ENCODE measurements around the gene EXOC5. TPM values are rescaled to one million over a fixed set of nuclear protein-coding genes. Genes with fewer than 3 reads are reported as not detected.
A peak's percentile ranks its signal among the peaks of the same experiment; 100 is the strongest.
"Not testable (repeated sequence)": the region's sequence is repeated elsewhere in the genome, so short reads cannot be mapped to it uniquely, and the experiment has no call there.

Gene EXOC5
- total RNA-seq, 1 experiment from 2014 or later: 96.8 TPM

GRCh38 chr14:57227083-57227482, 41.6 kb downstream of the EXOC5 start:
- Histone ChIP-seq H3K4me3 (no peak overlapping the region), H3K36me3 (peaks cover 55% of the 10 kb centered on the region), H3K4me1 (no peaks in the 10 kb centered on the region), H3K27ac (no peak overlapping the region), H3K27me3 (no peaks in the 10 kb centered on the region), H3K9me3 (replicated peaks) (no peaks in the 10 kb centered on the region)
- DNase-seq: no peak

GRCh38 chr14:57221931-57222330, 46.8 kb downstream of the EXOC5 start:
- Histone ChIP-seq H3K36me3 (peaks cover 49% of the 10 kb centered on the region), H3K4me3 (no peak overlapping the region), H3K4me1 (no peaks in the 10 kb centered on the region), H3K9me3 (replicated peaks) (no peaks in the 10 kb centered on the region), H3K27ac (no peak overlapping the region), H3K27me3 (no peaks in the 10 kb centered on the region)
- no peak for DNase-seq

- H3K36me3 ChIP-seq: peaks cover 31% of the 10 kb centered on the region
- H3K27ac ChIP-seq: no peak overlapping the region
- no peaks in the 10 kb centered on the region for H3K27me3 ChIP-seq
- no peak for DNase-seq
- H3K4me3 ChIP-seq: no peak overlapping the region
- no peaks in the 10 kb centered on the region for H3K9me3 ChIP-seq (replicated peaks)
- H3K4me1 ChIP-seq: 0 out of 2 replicates have a peak, but pooled peaks cover 2% of the 10 kb centered on the region
Observed at GRCh38 chr14:57212919-57213318, 55.8 kb downstream of the EXOC5 start.

- DNase-seq: no peak
- Histone ChIP-seq H3K27me3 (no peaks in the 10 kb centered on the region), H3K9me3 (replicated peaks) (no peaks in the 10 kb centered on the region), H3K36me3 (peaks cover 22% of the 10 kb centered on the region), H3K4me1 (0 out of 2 replicates have a peak, but pooled peaks cover 2% of the 10 kb centered on the region), H3K27ac (no peak overlapping the region), H3K4me3 (no peak overlapping the region)
Observed at GRCh38 chr14:57209561-57209960, 59.1 kb downstream of the EXOC5 start.

- no peak overlapping the region for H3K27ac ChIP-seq
- H3K27me3 ChIP-seq: no peaks in the 10 kb centered on the region
- 0 out of 2 replicates have a peak, but pooled peaks cover 2% of the 10 kb centered on the region for H3K4me1 ChIP-seq
- no peak for DNase-seq
- H3K36me3 ChIP-seq: peaks cover 14% of the 10 kb centered on the region
- no peaks in the 10 kb centered on the region for H3K9me3 ChIP-seq (replicated peaks)
- no peak overlapping the region for H3K4me3 ChIP-seq
Observed at GRCh38 chr14:57205938-57206337, 62.8 kb downstream of the EXOC5 start.

GRCh38 chr14:57202672-57203071, 66.0 kb downstream of the EXOC5 start:
- DNase-seq, H3K27me3 ChIP-seq: not testable (repeated sequence)

GRCh38 chr14:57199921-57200320, 68.8 kb downstream of the EXOC5 start:
- Histone ChIP-seq H3K27ac (no peak overlapping the region), H3K36me3 (no peaks in the 10 kb centered on the region), H3K9me3 (replicated peaks) (no peaks in the 10 kb centered on the region), H3K4me3 (no peak overlapping the region), H3K4me1 (0 out of 2 replicates have a peak, but pooled peaks cover 3% of the 10 kb centered on the region), H3K27me3 (no peaks in the 10 kb centered on the region)
- no peak for DNase-seq

More at GRCh38 chr14:57202672-57203071, 66.0 kb downstream of the EXOC5 start:
- H3K27ac ChIP-seq; H3K36me3 ChIP-seq; H3K4me3 ChIP-seq; H3K9me3 ChIP-seq (replicated peaks); H3K4me1 ChIP-seq: not testable (repeated sequence)

DNA sequence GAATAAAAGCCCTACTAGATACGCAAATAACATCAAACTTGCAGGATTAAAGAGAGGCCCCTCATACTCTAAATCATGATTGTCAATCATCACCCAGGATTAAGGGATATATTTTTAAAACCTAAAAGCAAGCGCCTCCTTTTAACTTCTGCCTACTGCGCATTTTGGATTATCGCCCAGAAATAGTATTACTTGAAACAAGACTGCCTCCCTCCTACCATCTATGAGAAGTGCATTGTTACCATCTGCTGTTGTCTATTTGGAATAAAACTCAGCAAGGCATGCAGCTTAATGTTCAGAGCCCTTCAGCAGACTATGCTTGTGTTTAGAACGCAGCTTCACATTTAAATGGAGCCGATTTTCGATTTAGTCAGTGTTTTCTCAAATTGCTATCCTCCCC, 79.6 kb downstream of the EXOC5 start:
- peak; percentile 24 to 77 for DNase-seq
- no peaks in the 10 kb centered on the region for H3K4me1 ChIP-seq
- H3K27me3 ChIP-seq: no peaks in the 10 kb centered on the region
- H3K9me3 ChIP-seq (replicated peaks): no peaks in the 10 kb centered on the region
- no peaks in the 10 kb centered on the region for H3K36me3 ChIP-seq
- no peak overlapping the region for H3K27ac ChIP-seq
- H3K4me3 ChIP-seq: no peak overlapping the region

DNA sequence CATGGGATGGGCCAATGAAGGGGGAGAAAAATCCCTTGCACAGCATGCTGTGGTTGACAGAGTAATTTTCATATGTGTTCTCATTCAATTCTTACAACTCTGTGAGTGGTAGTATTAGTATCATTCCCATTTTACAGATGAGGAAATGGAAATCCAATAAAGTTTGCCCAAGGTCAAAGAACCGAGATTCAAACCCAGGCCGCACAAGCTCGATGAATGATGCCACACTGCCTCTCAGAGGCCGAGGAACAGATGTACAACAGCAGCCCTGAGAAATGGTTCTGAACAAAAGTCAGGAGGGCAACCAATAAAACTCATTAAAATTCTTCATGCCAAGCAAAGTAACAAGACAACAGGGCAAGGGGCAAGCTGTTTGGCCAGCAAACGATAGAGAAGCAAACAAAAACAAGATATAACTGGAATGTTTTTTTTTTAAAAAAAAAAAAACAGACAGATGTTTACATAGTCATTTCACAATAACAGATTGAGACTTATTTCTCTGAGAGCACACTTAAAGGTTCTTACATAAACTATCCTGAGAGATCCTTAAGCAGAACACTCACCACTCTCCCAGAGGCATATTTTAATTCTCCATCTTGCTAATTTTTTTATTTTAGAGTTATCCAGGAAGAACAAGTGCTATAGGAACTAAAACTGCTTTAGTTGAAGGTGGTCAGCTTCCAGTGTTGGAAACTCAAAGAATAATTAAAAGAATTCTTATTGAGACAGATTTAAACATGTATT, 85.8 kb downstream of the EXOC5 start:
- Histone ChIP-seq H3K4me1 (no peaks in the 10 kb centered on the region), H3K27ac (no peak overlapping the region), H3K36me3 (no peaks in the 10 kb centered on the region), H3K9me3 (replicated peaks) (no peaks in the 10 kb centered on the region), H3K27me3 (no peaks in the 10 kb centered on the region), H3K4me3 (no peak overlapping the region)
- peak; percentile 41 to 65 for DNase-seq

DNA sequence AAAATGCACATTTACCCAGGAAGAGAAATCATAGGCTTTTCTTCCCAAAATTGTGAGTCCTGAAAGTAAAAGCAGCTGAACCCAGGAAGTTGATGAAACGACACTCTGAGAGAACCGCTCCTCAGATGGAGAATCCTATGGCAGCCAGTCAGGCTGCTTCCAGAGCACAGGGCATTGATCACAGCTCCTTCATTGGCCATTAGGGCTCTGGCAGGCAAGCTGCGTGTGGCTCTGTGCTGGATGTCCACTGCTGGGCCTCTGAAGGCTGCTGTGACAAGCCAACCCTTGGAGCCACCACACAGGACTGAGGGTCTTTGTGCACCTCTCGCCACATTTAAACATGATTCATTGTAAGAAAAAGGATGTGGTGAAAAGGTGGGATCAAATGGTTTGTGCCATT, 89.4 kb downstream of the EXOC5 start:
- Histone ChIP-seq H3K4me3 (no peak overlapping the region), H3K9me3 (replicated peaks) (no peaks in the 10 kb centered on the region), H3K27me3 (no peaks in the 10 kb centered on the region), H3K4me1 (no peaks in the 10 kb centered on the region), H3K36me3 (no peaks in the 10 kb centered on the region), H3K27ac (no peak overlapping the region)
- DNase-seq: no peak

- Histone ChIP-seq H3K36me3 (no peaks in the 10 kb centered on the region), H3K9me3 (replicated peaks) (no peaks in the 10 kb centered on the region), H3K27me3 (no peaks in the 10 kb centered on the region), H3K4me1 (no peaks in the 10 kb centered on the region), H3K27ac (no peak overlapping the region), H3K4me3 (no peak overlapping the region)
- DNase-seq: no peak
Observed at GRCh38 chr14:57174466-57174865, 94.2 kb downstream of the EXOC5 start.

DNA sequence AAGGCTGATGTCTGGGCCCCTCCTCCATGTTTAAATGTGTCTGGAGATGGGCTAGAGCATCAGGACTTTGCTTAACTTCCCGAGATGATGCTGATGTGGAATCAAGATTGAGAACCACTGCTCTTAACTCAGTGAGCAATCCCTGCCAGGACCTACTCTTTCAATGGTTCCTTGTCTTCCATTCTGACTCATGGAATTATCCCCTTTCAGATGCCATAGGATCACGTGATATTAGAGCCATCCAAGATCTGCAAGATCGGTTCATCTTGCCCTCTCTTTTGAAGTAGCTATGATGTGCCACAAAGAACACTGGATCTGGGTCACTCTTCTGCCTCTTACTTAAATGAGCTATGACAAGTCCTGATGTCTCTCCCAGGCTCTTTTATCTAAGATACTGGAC, 96.8 kb downstream of the EXOC5 start:
- H3K4me3 ChIP-seq: no peak overlapping the region
- no peaks in the 10 kb centered on the region for H3K36me3 ChIP-seq
- no peaks in the 10 kb centered on the region for H3K9me3 ChIP-seq (replicated peaks)

DNA sequence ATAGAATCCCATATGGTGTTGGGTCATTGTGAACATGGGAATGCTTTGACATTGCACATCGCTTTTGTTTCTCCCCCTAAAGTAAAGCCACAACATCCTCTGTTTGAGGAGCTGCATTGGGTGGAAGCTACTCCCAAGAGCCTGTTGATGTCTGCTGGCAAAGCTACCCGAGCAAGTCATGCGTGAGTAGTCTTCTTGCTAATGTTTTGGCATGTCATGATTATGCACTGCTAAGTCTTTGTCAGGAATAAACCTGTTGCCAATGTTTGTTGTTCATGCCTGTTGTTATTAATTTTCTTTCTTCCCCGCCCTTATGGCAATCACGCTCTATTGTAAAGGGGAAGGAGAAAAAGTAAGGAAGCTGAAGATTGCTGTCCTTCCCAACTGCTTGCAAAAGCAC, 97.3 kb downstream of the EXOC5 start:
- Histone ChIP-seq H3K36me3 (no peaks in the 10 kb centered on the region), H3K4me3 (no peak overlapping the region), H3K4me1 (no peaks in the 10 kb centered on the region; the same call in 1 of the 2 replicates)

More for the DNA sequence above, 96.8 kb downstream of the EXOC5 start:
- no peak overlapping the region for H3K27ac ChIP-seq
- H3K27me3 ChIP-seq: no peaks in the 10 kb centered on the region
- DNase-seq: no peak
- no peaks in the 10 kb centered on the region; the same call in 1 of the 2 replicates for H3K4me1 ChIP-seq

DNA sequence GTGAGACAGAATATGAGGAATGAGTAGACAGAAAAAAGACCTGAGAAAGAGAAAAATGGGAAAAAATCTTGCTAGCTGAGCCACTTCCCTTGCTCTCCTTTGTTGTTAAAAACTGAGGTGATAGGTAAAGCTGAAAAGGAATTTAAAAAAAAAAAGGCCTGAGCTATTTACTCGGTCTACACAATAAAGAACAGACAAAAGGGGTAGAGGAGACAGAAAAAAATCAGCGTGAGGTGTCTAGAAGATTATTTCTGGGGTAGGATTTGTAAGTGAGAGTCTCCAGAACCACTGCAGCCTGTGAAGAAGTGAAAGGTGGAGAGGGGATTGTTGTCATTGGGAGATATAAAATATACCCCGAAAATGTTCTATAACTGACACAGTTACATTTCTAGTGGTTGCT, 98.8 kb downstream of the EXOC5 start:
- no peaks in the 10 kb centered on the region for H3K36me3 ChIP-seq
- H3K27me3 ChIP-seq: no peaks in the 10 kb centered on the region
- no peaks in the 10 kb centered on the region for H3K9me3 ChIP-seq (replicated peaks)
- DNase-seq: no peak
- no peak overlapping the region for H3K4me3 ChIP-seq
- H3K4me1 ChIP-seq: no peaks in the 10 kb centered on the region; the same call in 1 of the 2 replicates
- H3K27ac ChIP-seq: no peak overlapping the region

More for the DNA sequence above, 97.3 kb downstream of the EXOC5 start:
- Histone ChIP-seq H3K27me3 (no peaks in the 10 kb centered on the region), H3K9me3 (replicated peaks) (no peaks in the 10 kb centered on the region), H3K27ac (no peak overlapping the region)
- no peak for DNase-seq

DNA sequence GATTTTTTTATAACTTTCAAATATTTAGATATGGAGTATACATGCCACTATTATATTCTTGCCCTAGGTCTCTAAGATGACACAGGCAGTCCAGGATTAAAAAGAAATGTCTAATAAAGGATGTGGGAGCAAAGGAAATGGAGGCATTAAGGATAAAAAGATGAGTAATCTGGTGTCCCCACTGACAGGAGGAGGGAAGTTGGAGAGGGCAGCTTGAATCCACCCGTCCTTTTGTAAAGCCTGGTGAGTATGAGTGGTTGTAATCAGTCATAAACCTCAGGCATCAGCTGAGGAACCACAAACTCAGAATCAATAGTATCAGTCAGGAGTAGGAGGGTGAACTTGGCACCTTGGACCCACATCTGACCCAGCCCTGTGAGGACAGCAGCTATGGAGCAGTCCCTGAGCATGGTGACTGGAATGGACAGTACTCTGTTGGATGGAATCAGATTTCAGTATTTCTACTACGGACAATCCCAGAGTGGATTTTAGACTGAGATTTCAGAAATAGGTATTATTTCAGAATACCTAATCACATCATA, 100.5 kb downstream of the EXOC5 start:
- DNase-seq: no peak
- no peaks in the 10 kb centered on the region for H3K36me3 ChIP-seq

More for the DNA sequence above, 100.5 kb downstream of the EXOC5 start:
- Histone ChIP-seq H3K4me3 (no peak overlapping the region), H3K27ac (no peak overlapping the region), H3K4me1 (no peaks in the 10 kb centered on the region; the same call in 1 of the 2 replicates), H3K27me3 (no peaks in the 10 kb centered on the region), H3K9me3 (replicated peaks) (no peaks in the 10 kb centered on the region)
